ENCODE measurements around the gene AFF3.
A peak's percentile ranks its signal among the peaks of the same experiment; 100 is the strongest.
"Not testable (repeated sequence)": the region's sequence is repeated elsewhere in the genome, so short reads cannot be mapped to it uniquely, and the experiment has no call there.

Gene AFF3

GRCh38 chr2:100142393-100142792, at the start of gene AFF3:
AFF3 (minus strand) TSS chr2:100142590; CDS start chr2:100104454, 38,136 bp downstream.
- DNase-seq (ENCODE audit: low read depth): peak; percentile 5

GRCh38 chr2:100189387-100189786, 47.0 kb upstream of the AFF3 start:
- DNase-seq (ENCODE audit: low read depth): no peak

- DNase-seq (ENCODE audit: low read depth): no peak
Observed at GRCh38 chr2:100188326-100188725, 45.9 kb upstream of the AFF3 start.

GRCh38 chr2:100186126-100186525, 43.7 kb upstream of the AFF3 start:
- no peak for DNase-seq (ENCODE audit: low read depth)

GRCh38 chr2:100185516-100185915, 43.1 kb upstream of the AFF3 start:
- DNase-seq (ENCODE audit: low read depth): no peak

GRCh38 chr2:100185105-100185504, 42.7 kb upstream of the AFF3 start:
- DNase-seq (ENCODE audit: low read depth): no peak

GRCh38 chr2:100184055-100184737, 41.8 kb upstream of the AFF3 start:
- DNase-seq (ENCODE audit: low read depth): no peak

GRCh38 chr2:100182494-100183361, 40.3 kb upstream of the AFF3 start:
- no peak for DNase-seq (ENCODE audit: low read depth)

- no peak for DNase-seq (ENCODE audit: low read depth)
Observed at GRCh38 chr2:100180503-100180902, 38.1 kb upstream of the AFF3 start.

GRCh38 chr2:100179806-100180205, 37.4 kb upstream of the AFF3 start:
- no peak for DNase-seq (ENCODE audit: low read depth)

- DNase-seq (ENCODE audit: low read depth): no peak
Observed at GRCh38 chr2:100178864-100179263, 36.5 kb upstream of the AFF3 start.

GRCh38 chr2:100178085-100178788, 35.8 kb upstream of the AFF3 start:
- DNase-seq (ENCODE audit: low read depth): no peak

- DNase-seq (ENCODE audit: low read depth): no peak
Observed at GRCh38 chr2:100176925-100177324, 34.5 kb upstream of the AFF3 start.

GRCh38 chr2:100174026-100174431, 31.6 kb upstream of the AFF3 start:
- no peak for DNase-seq (ENCODE audit: low read depth)

GRCh38 chr2:100166701-100167100, 24.3 kb upstream of the AFF3 start:
- no peak for DNase-seq (ENCODE audit: low read depth)

GRCh38 chr2:100163605-100164004, 21.2 kb upstream of the AFF3 start:
- no peak for DNase-seq (ENCODE audit: low read depth)

- no peak for DNase-seq (ENCODE audit: low read depth)
Observed at GRCh38 chr2:100161945-100162620, 19.7 kb upstream of the AFF3 start.

- DNase-seq (ENCODE audit: low read depth): no peak
Observed at GRCh38 chr2:100160396-100160795, 18.0 kb upstream of the AFF3 start.

GRCh38 chr2:100151832-100152231, 9.4 kb upstream of the AFF3 start:
- not testable (repeated sequence) for DNase-seq (ENCODE audit: low read depth)

- DNase-seq (ENCODE audit: low read depth): no peak
Observed at GRCh38 chr2:100151310-100151709, 8.9 kb upstream of the AFF3 start.

- no peak for DNase-seq (ENCODE audit: low read depth)
Observed at GRCh38 chr2:100148883-100149282, 6.5 kb upstream of the AFF3 start.

GRCh38 chr2:100146657-100146960, 4.2 kb upstream of the AFF3 start:
- DNase-seq (ENCODE audit: low read depth): no peak

Data from stimulated activated CD4-positive, alpha-beta T cell treated with anti-CD3 and anti-CD28 coated beads, Interleukin-2, amount 100 ng/mL, for 4 hours (primary cell).